ENCODE results near the gene CCDC124. TPM values are rescaled to one million over a fixed set of nuclear protein-coding genes. Genes with fewer than 3 reads are reported as not detected.

Gene CCDC124
- total and polyA plus RNA-seq, 10 of the 15 experiments (the other 5 are each of a cell fraction or from before 2014, with no cell fraction given): 3.7 to 184 (median 51.8) TPM

DNA sequence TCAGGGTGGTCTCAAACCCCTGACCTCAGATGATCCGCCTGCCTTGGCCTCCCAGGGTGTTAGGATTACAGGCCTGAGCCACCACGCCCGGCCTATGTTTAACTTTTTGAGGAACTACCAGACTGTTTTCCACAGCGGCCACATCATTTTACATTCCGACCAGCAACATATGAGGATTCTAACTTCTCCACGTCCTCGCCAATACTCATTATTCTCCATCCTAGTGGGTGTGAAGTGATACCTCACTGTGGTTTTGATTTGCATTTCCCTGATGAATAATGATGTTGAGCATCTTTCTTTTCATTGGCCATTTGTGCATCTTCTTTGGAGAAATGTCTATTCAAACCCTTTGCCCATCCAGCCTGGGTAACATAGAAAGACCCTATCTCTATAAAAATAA lies 46.3 kb upstream of the CCDC124 start:
- intact Hi-C loops (cut with micrococcal nuclease; ENCODE audit: unreplicated experiment) (loop anchor here (5.0 kb wide), 1 partner anchor 41 kb away; no protein-coding TSS in a partner anchor), in situ Hi-C loops (cut with MboI) (no loop called here)
- POLR2A ChIA-PET: interaction anchor here (0.7 kb wide), 1 partner anchor 27 kb away, joined by 3 read pairs; no protein-coding TSS in a partner anchor
- SMC1A ChIA-PET (ENCODE audit: uncharacterized antibody, unreplicated experiment): no interaction called here
- peaks cover 32% of the 10 kb centered on the region for H3K4me1 ChIP-seq (ENCODE audit: control insufficient read depth, insufficient read depth, low read length)
- H4K20me1 ChIP-seq (ENCODE audit: control insufficient read depth, insufficient read depth): no peaks in the 10 kb centered on the region
- FAIRE-seq (no peak), DNase-seq (ENCODE audit: low read depth, low spot score) (peak; percentile 23), ATAC-seq (peak; percentile 75)
- CTCF ChIA-PET: interaction anchor here (0.8 to 1.2 kb wide), 2 partner anchors 46 to 269 kb away, joined by 3 to 5 read pairs; partner anchors contain the start of gene CCDC124
- RAD21 ChIA-PET (ENCODE audit: unreplicated experiment): no interaction called here
- BruUV-seq (replicated peaks): no TSS peak
- no peaks in the 10 kb centered on the region for H3K27me3 ChIP-seq (replicated peaks in 1 of 2; ENCODE audit: control insufficient read depth in 2 of 2, insufficient read depth in 2 of 2, low read length in 1 of 2)
- no peak overlapping the region for H3K4me3 ChIP-seq
- H2AFZ ChIP-seq (ENCODE audit: control insufficient read depth, low read depth, low read length): no peak overlapping the region
- H3K9me3 ChIP-seq (replicated peaks; ENCODE audit: control insufficient read depth, insufficient read depth, low read length): no peaks in the 10 kb centered on the region
- no peaks in the 10 kb centered on the region for H3K36me3 ChIP-seq (ENCODE audit: control insufficient read depth in 2 of 2, insufficient read depth in 2 of 2, low read length in 1 of 2)
- no peaks in the 10 kb centered on the region for H3K79me2 ChIP-seq (ENCODE audit: control insufficient read depth, insufficient read depth, low read length)
- H3K27ac ChIP-seq (ENCODE audit: control insufficient read depth, insufficient read depth): no peak overlapping the region
- H3K4me2 ChIP-seq (ENCODE audit: control insufficient read depth, insufficient read depth): 0 out of 2 replicates have a peak overlapping the region, but pooled peaks have one; percentile 19
- no peak overlapping the region for H3K9ac ChIP-seq (ENCODE audit: control insufficient read depth, insufficient read depth, low read length)
- 1% methylated on average over 7 of the region's 7 CpGs for WGBS (ENCODE audit: insufficient coverage, insufficient replicate concordance, low lambda C conversion rate, missing lambda C conversion rate)
- TF ChIP-seq SMARCA5 (IDR thresholded peaks at IDR 0.05): no peak
- no peak for TF ChIP-seq YBX1 (IDR thresholded peaks at IDR 0.05)
- TF ChIP-seq MTA2 (IDR thresholded peaks at IDR 0.05; ENCODE audit: low read depth): peak; percentile 66; the same call in 1 of the 2 replicates
- TF ChIP-seq IKZF2 (IDR thresholded peaks at IDR 0.05): peak; percentile 75
- TF ChIP-seq ETV6 (conservative IDR thresholded peaks at IDR 0.05 in 1 of 2, IDR thresholded peaks at IDR 0.05 in 1 of 2; ENCODE audit: borderline replicate concordance in 1 of 2, low read depth in 1 of 2): no peak
- no peak for TF ChIP-seq JUNB (IDR thresholded peaks at IDR 0.05)
- no peak for TF ChIP-seq KLF5 (IDR thresholded peaks at IDR 0.05; ENCODE audit: partially characterized antibody)
- no peak for TF ChIP-seq PAX5 (IDR thresholded peaks at IDR 0.05; ENCODE audit: borderline replicate concordance, low read depth, low read length)
- peak; percentile 71 for TF ChIP-seq IKZF1 (conservative IDR thresholded peaks at IDR 0.05)
- no peak for TF ChIP-seq CHD1 (IDR thresholded peaks at IDR 0.05; ENCODE audit: low read depth, low read length)
- TF ChIP-seq RUNX3 (IDR thresholded peaks at IDR 0.05; ENCODE audit: low read length): peak; percentile 79
- peak; percentile 28; the same call in 1 of the 2 replicates for TF ChIP-seq NR2F1 (conservative IDR thresholded peaks at IDR 0.05)
- no peak for TF ChIP-seq FOXK2 (IDR thresholded peaks at IDR 0.05)
- peak; percentile 34 for TF ChIP-seq MEF2B (IDR thresholded peaks at IDR 0.05; ENCODE audit: partially characterized antibody, poor library complexity, severe bottlenecking)
- no peak for TF ChIP-seq TAF1 (IDR thresholded peaks at IDR 0.05; ENCODE audit: borderline replicate concordance, low read depth, low read length)
- 0 out of 2 replicates have a peak, but pooled peaks have one; percentile 31 for TF ChIP-seq EED (IDR thresholded peaks at IDR 0.05; ENCODE audit: low read depth)
- TF ChIP-seq PRDM15 (CRISPR knock-in tag; IDR thresholded peaks at IDR 0.05): no peak
- TF ChIP-seq ZBTB33 (IDR thresholded peaks at IDR 0.05): no peak
- TF ChIP-seq POU2F2 (IDR thresholded peaks at IDR 0.05; ENCODE audit: borderline replicate concordance, low read depth, low read length): peak; percentile 94
- TF ChIP-seq BHLHE40 (IDR thresholded peaks at IDR 0.05; ENCODE audit: borderline replicate concordance in 1 of 2, low read depth in 2 of 2, low read length in 1 of 2): 0 out of 4 replicates have a peak, but pooled peaks of 1 of the 2 experiments have one; percentile 12
